ENCODE data around the gene POLR2L.

Gene POLR2L

GRCh38 chr11:862081-862661 is 19.8 kb upstream of the POLR2L start:
- no peak for DNase-seq (ENCODE audit: low read depth)
- TF ChIP-seq CTCF (IDR thresholded peaks at IDR 0.05; ENCODE audit: control insufficient read depth, insufficient read depth, low read depth, low read length, missing control alignments), result no peak
- H3K4me3 ChIP-seq (ENCODE audit: control insufficient read depth, low read depth, low read length), result no peak overlapping the region

- DNase-seq (ENCODE audit: low read depth), result no peak
- no peak for TF ChIP-seq CTCF (IDR thresholded peaks at IDR 0.05; ENCODE audit: control insufficient read depth, insufficient read depth, low read depth, low read length, missing control alignments)
- H3K4me3 ChIP-seq (ENCODE audit: control insufficient read depth, low read depth, low read length), result no peak overlapping the region
Measured at GRCh38 chr11:861105-861479, 18.8 kb upstream of the POLR2L start.

GRCh38 chr11:860234-861104 is 18.1 kb upstream of the POLR2L start:
- no peak for DNase-seq (ENCODE audit: low read depth)
- H3K4me3 ChIP-seq (ENCODE audit: control insufficient read depth, low read depth, low read length), result no peak overlapping the region
- no peak for TF ChIP-seq CTCF (IDR thresholded peaks at IDR 0.05; ENCODE audit: control insufficient read depth, insufficient read depth, low read depth, low read length, missing control alignments)

- TF ChIP-seq CTCF (IDR thresholded peaks at IDR 0.05; ENCODE audit: control insufficient read depth, insufficient read depth, low read depth, low read length, missing control alignments), result no peak
- DNase-seq (ENCODE audit: low read depth), result peak; percentile 21
- no peak overlapping the region for H3K4me3 ChIP-seq (ENCODE audit: control insufficient read depth, low read depth, low read length)
Measured at GRCh38 chr11:859394-860131, 17.2 kb upstream of the POLR2L start.

- H3K4me3 ChIP-seq (ENCODE audit: control insufficient read depth, low read depth, low read length), result no peak overlapping the region
- no peak for DNase-seq (ENCODE audit: low read depth)
- no peak for TF ChIP-seq CTCF (IDR thresholded peaks at IDR 0.05; ENCODE audit: control insufficient read depth, insufficient read depth, low read depth, low read length, missing control alignments)
Measured at GRCh38 chr11:858762-859339, 16.5 kb upstream of the POLR2L start.

GRCh38 chr11:858053-858761 is 15.9 kb upstream of the POLR2L start:
- no peak for TF ChIP-seq CTCF (IDR thresholded peaks at IDR 0.05; ENCODE audit: control insufficient read depth, insufficient read depth, low read depth, low read length, missing control alignments)
- no peak for DNase-seq (ENCODE audit: low read depth)
- no peak overlapping the region for H3K4me3 ChIP-seq (ENCODE audit: control insufficient read depth, low read depth, low read length)

Measured in AG09309 (cell line).